Vagina (tissue), 2 donors: Measurements from ENCODE around the gene SFMBT2. TPM values are rescaled to one million over a fixed set of nuclear protein-coding genes. Genes with fewer than 3 reads are reported as not detected.
"Not testable (repeated sequence)": the region's sequence is repeated elsewhere in the genome, so short reads cannot be mapped to it uniquely, and the experiment has no call there.

Experiments
- DNase-seq, 2 donors: peaks; one replicate each; pipeline ENCODE4 v3.0.0-alpha.2; 2017; ENCODE audit errors: extremely low spot score in 2 of 2
- H3K27ac ChIP-seq: fragments of 200-600 bp; sonication (generic); one replicate; pipeline ENCODE4 v1.5.1; 2019
- H3K27me3 ChIP-seq: fragments of 200-600 bp; sonication (generic); one replicate; pipeline ENCODE4 v1.5.1; 2019
- H3K36me3 ChIP-seq, 2 donors: fragments of 200-600 bp; sonication (generic); one replicate each; pipeline ENCODE4 v1.5.1; 2017 to 2019
- H3K4me1 ChIP-seq: fragments of 200-600 bp; sonication (generic); one replicate; pipeline ENCODE4 v1.5.1; 2019
- H3K4me3 ChIP-seq, 2 donors: fragments of 200-600 bp; sonication (generic); 1 replicate in 1 of 2; 2 replicates in 1 of 2; pipeline ENCODE4 v1.5.1; 2016 to 2019
- H3K9me3 ChIP-seq: fragments of 200-600 bp; sonication (generic); one replicate; pipeline ENCODE4 v1.5.1; 2019
- CTCF ChIP-seq, 3 experiments: fragments of 450-650 bp in 2 of 3; fragments of 200-600 bp in 1 of 3; sonication (generic) in 1 of 3; IDR thresholded peaks; one replicate each; pipeline ENCODE4 v1.5.1; 2017 to 2019; ENCODE audit warnings: antibody characterized with exemption in 3 of 3, mild to moderate bottlenecking in 2 of 3, moderate library complexity in 2 of 3
- POLR2A ChIP-seq, 2 donors: fragments of 450-650 bp; IDR thresholded peaks; one replicate each; pipeline ENCODE4 v1.6.1; 2017; ENCODE audit warnings: antibody characterized with exemption in 2 of 2, mild to moderate bottlenecking in 2 of 2, moderate library complexity in 2 of 2
- POLR2AphosphoS5 ChIP-seq, 2 donors: sonication (generic); formaldehyde crosslinking; IDR thresholded peaks; one replicate each; pipeline ENCODE4 v1.9.0; 2017; ENCODE audit warnings: antibody characterized with exemption in 2 of 2, mild to moderate bottlenecking in 2 of 2, low read depth in 1 of 2; ENCODE audit not compliant: insufficient read depth in 1 of 2
- intact Hi-C: fragments of 100-400 bp; cut with DNase I; formaldehyde crosslinking; loops from one replicate; pipeline ENCODE4 v1.15.1; 2023
- total RNA-seq: library from RNA; depleted of rRNA; stranded (reverse); fragments of >200 nt; gene quantifications from one replicate; pipeline ENCODE4 v1.2.3, GENCODE V29; 2016

SFMBT2 gene
- total RNA-seq, 1 donor from 2014 or later: 12.5 TPM

- H3K27ac ChIP-seq: no peak overlapping the region
- no peak for DNase-seq
- no peaks in the 10 kb centered on the region for H3K27me3 ChIP-seq
- no peaks in the 10 kb centered on the region for H3K4me1 ChIP-seq
- TF ChIP-seq POLR2A (IDR thresholded peaks at IDR 0.05): no peak
- TF ChIP-seq CTCF (IDR thresholded peaks at IDR 0.05): no peak
- no peak for TF ChIP-seq POLR2AphosphoS5 (IDR thresholded peaks at IDR 0.05; ENCODE audit: insufficient read depth in 1 of 2, low read depth in 1 of 2)
- intact Hi-C loops: no loop called here
- H3K9me3 ChIP-seq: no peaks in the 10 kb centered on the region
- H3K4me3 ChIP-seq: no peak overlapping the region
- no peaks in the 10 kb centered on the region for H3K36me3 ChIP-seq
Observed at GRCh38 chr10:7188456-7189050, 222.3 kb downstream of the SFMBT2 start.

GRCh38 chr10:7186387-7187018 is 224.3 kb downstream of the SFMBT2 start:
- H3K4me1 ChIP-seq: no peaks in the 10 kb centered on the region
- no peak overlapping the region for H3K27ac ChIP-seq
- DNase-seq: no peak
- intact Hi-C loops: no loop called here
- no peak overlapping the region for H3K4me3 ChIP-seq
- TF ChIP-seq POLR2AphosphoS5 (IDR thresholded peaks at IDR 0.05; ENCODE audit: insufficient read depth in 1 of 2, low read depth in 1 of 2) (no peak), POLR2A (IDR thresholded peaks at IDR 0.05) (no peak), CTCF (IDR thresholded peaks at IDR 0.05) (no peak)
- no peaks in the 10 kb centered on the region for H3K27me3 ChIP-seq
- no peaks in the 10 kb centered on the region for H3K36me3 ChIP-seq
- no peaks in the 10 kb centered on the region for H3K9me3 ChIP-seq

- intact Hi-C loops: no loop called here
- no peaks in the 10 kb centered on the region for H3K4me1 ChIP-seq
Observed at GRCh38 chr10:7185367-7185690, 225.5 kb downstream of the SFMBT2 start.

GRCh38 chr10:7184660-7185366 is 226.0 kb downstream of the SFMBT2 start:
- no peak for TF ChIP-seq POLR2A (IDR thresholded peaks at IDR 0.05)
- TF ChIP-seq CTCF (IDR thresholded peaks at IDR 0.05): no peak
- TF ChIP-seq POLR2AphosphoS5 (IDR thresholded peaks at IDR 0.05; ENCODE audit: insufficient read depth in 1 of 2, low read depth in 1 of 2): no peak
- intact Hi-C loops: no loop called here
- no peaks in the 10 kb centered on the region for H3K4me1 ChIP-seq
- H3K27ac ChIP-seq: no peak overlapping the region
- H3K27me3 ChIP-seq: no peaks in the 10 kb centered on the region
- DNase-seq: no peak
- H3K4me3 ChIP-seq: no peak overlapping the region
- H3K36me3 ChIP-seq: no peaks in the 10 kb centered on the region
- H3K9me3 ChIP-seq: no peaks in the 10 kb centered on the region

More at GRCh38 chr10:7185367-7185690, 225.5 kb downstream of the SFMBT2 start:
- H3K36me3 ChIP-seq: no peaks in the 10 kb centered on the region
- no peak overlapping the region for H3K4me3 ChIP-seq
- TF ChIP-seq POLR2A (IDR thresholded peaks at IDR 0.05): no peak
- no peak for TF ChIP-seq CTCF (IDR thresholded peaks at IDR 0.05)
- TF ChIP-seq POLR2AphosphoS5 (IDR thresholded peaks at IDR 0.05; ENCODE audit: insufficient read depth in 1 of 2, low read depth in 1 of 2): no peak
- no peaks in the 10 kb centered on the region for H3K9me3 ChIP-seq
- H3K27ac ChIP-seq: no peak overlapping the region
- no peak for DNase-seq
- no peaks in the 10 kb centered on the region for H3K27me3 ChIP-seq

- H3K9me3 ChIP-seq, H3K36me3 ChIP-seq, H3K27me3 ChIP-seq, intact Hi-C loops, DNase-seq, H3K4me3 ChIP-seq, H3K4me1 ChIP-seq, H3K27ac ChIP-seq: not testable (repeated sequence)
Observed at GRCh38 chr10:7184116-7184515, 226.7 kb downstream of the SFMBT2 start.

GRCh38 chr10:7182327-7182726 is 228.5 kb downstream of the SFMBT2 start:
- intact Hi-C loops, H3K4me3 ChIP-seq, H3K4me1 ChIP-seq, DNase-seq, H3K27ac ChIP-seq, H3K9me3 ChIP-seq, H3K36me3 ChIP-seq, H3K27me3 ChIP-seq: not testable (repeated sequence)
